Fibroblast of the aortic adventitia (primary cell): ENCODE measurements around the gene NAT10. TPM values are rescaled to one million over a fixed set of nuclear protein-coding genes. Genes with fewer than 3 reads are reported as not detected.
"Not testable (repeated sequence)": the region's sequence is repeated elsewhere in the genome, so short reads cannot be mapped to it uniquely, and the experiment has no call there.

ENCODE experiments used
- DNase-seq: peaks from one replicate; pipeline ENCODE4 v3.0.0-alpha.2; 2010; ENCODE audit warnings: low read depth
- H3K4me3 ChIP-seq: 2 replicates; pipeline ENCODE4 v1.5.1; 2011; ENCODE audit warnings: low read depth, mild to moderate bottlenecking, control low read depth, low read length, moderate library complexity
- CTCF ChIP-seq: IDR thresholded peaks from 2 replicates; pipeline ENCODE4 v1.5.1; 2011; ENCODE audit warnings: mild to moderate bottlenecking, low read length, control low read depth, inconsistent platforms; ENCODE audit not compliant: insufficient read depth
- total RNA-seq: library from RNA; depleted of rRNA; stranded (reverse); fragments of >200 nt; gene quantifications from 2 replicates; pipeline ENCODE4 v1.2.3, GENCODE V29; 2012; ENCODE audit warnings: low replicate concordance

Gene NAT10
- total RNA-seq, 1 donor: 29.3 TPM

DNA sequence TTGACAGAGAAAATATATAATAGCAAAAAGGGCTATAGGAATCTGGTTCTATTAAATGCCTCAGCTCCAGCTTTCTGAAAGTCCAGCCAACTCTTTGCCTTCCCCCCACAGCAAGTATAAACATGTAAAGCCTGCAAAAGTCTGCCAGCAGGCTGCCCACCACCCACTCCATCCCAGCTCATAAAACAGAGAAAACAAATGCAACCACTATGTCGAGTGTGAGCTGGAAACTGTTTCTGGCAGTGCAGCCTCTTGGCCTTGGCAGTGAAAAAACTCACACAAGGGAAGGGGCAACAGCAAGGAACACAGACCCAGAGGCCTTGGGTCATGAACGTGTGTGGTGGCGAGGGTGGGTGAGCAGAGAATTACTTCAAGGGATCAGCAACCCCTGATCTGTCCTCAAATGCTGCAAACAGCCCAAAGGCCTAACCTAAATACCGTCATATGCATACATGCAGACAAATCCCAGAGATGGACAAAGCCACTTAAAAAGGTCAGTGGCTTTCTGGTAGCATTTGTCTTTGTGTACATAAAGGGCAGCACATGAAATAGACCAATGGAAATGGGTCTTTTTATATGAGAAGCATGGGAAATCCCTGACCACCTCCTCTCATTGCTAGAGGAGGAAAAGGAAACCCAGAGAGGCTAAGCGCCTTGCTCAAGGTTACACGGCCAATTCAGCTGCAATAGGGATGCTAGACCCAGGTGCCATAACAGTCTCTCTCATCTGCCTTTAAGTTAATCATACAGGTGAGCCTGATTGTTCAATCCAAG is 74.8 kb downstream of the NAT10 start:
- no peak for TF ChIP-seq CTCF
- no peak for DNase-seq

DNA sequence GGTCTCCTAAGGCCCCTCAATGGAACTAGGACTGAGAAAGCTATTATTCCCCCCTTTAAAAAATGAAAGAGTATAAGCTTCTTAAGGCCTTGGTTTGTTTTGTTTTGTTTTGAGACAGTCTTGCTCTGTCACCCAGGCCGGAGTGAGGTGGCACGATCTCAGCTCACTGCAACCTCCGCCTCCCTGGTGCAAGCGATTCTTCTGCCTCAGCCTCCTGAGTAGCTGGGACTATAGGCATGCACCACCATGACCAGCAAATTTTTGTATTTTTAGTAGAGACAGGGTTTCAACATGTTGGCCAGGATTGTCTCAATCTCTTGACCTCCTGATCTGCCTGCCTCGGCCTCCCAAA is 75.4 kb downstream of the NAT10 start:
- H3K4me3 ChIP-seq, DNase-seq: not testable (repeated sequence)

More for the DNA sequence above, 74.8 kb downstream of the NAT10 start:
- H3K4me3 ChIP-seq: no peak overlapping the region

GRCh38 chr11:34181251-34181650 is 75.8 kb downstream of the NAT10 start:
- no peak overlapping the region for H3K4me3 ChIP-seq
- TF ChIP-seq CTCF: no peak
- DNase-seq: no peak

DNA sequence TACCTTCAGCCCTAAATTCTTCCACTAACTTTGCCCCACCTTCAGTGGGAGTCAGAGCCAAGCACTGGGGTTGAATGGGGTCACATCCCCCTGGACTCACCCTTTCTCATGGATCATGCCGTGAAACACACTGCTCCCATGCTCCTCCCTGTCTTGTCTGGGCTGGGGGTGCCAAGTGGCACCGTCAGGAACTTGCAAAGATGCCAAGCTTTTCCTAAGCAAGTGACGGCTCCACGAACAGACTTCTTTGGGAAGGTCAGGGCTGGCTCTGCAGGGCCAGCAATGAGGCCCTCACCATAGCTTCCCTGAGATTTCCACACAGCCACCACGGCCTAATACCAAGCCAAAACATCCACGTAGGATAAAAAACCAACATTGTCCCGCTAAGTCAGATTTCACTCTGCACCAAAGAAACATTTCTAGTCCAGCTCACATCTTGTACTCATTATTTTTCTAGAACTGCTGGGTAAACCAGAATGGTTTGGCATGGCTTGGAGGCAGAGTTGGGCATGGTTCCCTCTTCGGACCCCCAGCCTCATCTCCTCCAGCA is 76.5 kb downstream of the NAT10 start:
- no peak for TF ChIP-seq CTCF
- no peak overlapping the region for H3K4me3 ChIP-seq
- no peak for DNase-seq

GRCh38 chr11:34182425-34182824 is 77.0 kb downstream of the NAT10 start:
- no peak for TF ChIP-seq CTCF
- DNase-seq: no peak
- H3K4me3 ChIP-seq: no peak overlapping the region

GRCh38 chr11:34182921-34183685 is 77.7 kb downstream of the NAT10 start:
- no peak for TF ChIP-seq CTCF
- H3K4me3 ChIP-seq: no peak overlapping the region
- DNase-seq: no peak

DNA sequence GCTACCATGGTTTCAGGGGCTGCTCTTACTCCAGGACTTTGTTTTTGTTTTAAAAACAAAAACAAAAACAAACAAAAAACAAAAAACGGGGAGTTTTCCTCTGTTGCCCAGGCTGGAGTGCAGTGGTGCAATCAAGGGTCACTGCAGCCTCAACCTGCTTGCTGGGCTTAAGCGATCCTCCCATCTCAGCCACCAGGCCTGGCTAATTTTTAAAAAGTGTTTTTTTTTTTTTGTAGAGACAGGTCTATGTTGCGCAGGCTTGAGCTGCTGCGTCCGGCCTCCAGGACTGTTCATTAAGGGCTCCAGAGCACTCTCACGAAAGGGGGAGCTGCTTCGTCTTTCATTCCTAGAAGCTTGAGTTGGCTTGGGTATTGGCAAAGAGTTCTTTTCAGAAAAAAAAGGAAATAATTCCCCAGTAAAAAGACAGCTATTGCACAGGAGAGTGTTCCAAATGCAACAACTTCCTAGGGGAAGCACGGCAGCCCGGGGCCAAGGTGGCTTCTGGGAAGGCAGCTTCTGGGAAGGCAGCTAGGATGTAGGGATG is 78.5 kb downstream of the NAT10 start:
- no peak for DNase-seq
- no peak for TF ChIP-seq CTCF
- H3K4me3 ChIP-seq: no peak overlapping the region
